Left lobe of liver (tissue), 2 donors: Measurements from ENCODE around the gene CAV1. TPM values are rescaled to one million over a fixed set of nuclear protein-coding genes. Genes with fewer than 3 reads are reported as not detected.
"Not testable (repeated sequence)": the region's sequence is repeated elsewhere in the genome, so short reads cannot be mapped to it uniquely, and the experiment has no call there.

ENCODE experiments used
- ATAC-seq: fragments of 200-7000 bp; cut with Tn5 transposase; one replicate; pipeline ENCODE4 v1.9.1; 2020; ENCODE audit warnings: mild to moderate bottlenecking, moderate library complexity
- DNase-seq: peaks from one replicate; pipeline ENCODE4 v3.0.0-alpha.2; 2020; ENCODE audit warnings: low spot score
- total RNA-seq: library from RNA; stranded (reverse); gene quantifications from one replicate; pipeline ENCODE4 v1.2.1, GENCODE V29; 2021
- donor health status: DM: no; HTN: no; CAD: no; lungs with moderate emphysema.
- donor health status: DM: no; HTN: yes; CAD: no.

CAV1 gene
- total RNA-seq, 1 donor from 2014 or later = 9.3 TPM

DNA sequence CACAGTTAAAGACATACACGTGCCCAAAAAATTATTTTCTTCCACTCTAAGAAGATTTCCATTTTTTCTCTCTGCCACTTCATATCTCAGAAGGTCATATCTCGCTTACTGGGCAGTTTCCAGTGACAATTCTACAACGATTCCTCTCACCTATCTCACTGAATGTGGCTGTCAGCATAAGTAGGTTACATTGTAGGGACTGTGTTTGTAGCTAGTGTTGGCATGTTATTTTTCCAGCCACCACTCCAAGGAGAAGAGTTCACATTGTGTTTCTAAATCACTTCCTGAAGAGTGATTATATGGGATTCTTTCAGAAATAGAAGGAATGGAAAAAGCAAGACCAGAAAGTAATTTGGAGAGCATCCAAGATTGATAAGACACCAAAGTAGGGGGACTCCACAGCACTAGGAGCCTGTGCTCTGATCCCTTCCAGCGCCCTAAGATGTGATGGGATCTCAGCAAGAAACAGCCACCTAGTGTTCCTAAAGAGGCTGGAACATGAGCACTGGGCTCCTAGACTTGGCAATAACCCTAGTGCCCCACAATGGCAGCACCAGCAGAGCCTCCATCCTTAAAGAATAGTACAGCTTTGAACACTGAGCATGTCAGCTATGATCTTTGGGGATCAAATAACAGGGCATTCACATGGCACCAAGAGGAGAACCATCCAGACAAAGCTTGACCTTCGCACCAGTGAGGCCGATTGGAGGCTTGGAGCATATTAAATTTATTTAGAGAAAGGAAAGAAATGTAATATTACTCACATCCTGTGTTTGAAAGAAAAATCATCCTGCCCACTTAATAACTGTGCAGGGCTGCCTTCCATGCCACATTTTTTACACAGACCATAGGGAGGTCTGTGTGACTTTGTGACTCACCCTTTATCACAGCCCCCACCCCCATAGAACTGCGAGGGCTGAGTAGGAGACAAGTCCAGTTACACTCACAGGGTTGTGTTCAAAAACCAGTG is 51.8 kb downstream of the CAV1 start:
- DNase-seq (no peak), ATAC-seq (no peak)

DNA sequence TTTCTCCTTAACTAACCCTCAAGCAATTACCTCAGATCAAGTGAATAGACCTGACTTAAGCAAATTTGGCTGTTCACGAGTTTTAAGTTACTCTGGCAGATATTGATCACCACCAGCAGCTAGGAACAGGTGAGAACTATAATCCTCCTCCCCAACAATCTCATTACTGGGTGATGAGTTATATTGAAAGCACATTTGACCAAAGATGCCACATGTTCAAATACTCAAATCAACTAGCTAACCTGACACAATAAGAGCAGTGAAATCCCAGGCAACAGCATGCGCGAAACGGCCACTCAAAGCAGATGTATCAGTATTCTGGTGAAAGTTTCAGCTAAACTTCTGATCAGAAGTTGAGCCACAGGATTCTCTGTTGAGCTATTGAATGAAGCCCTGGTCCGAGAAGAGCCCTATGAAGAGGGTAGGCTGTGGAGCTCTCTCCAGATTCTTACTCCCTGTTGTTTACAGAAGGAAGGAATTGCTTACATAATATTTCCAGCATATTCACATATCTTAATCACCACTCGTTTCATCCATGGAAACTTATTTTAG is 52.6 kb downstream of the CAV1 start:
- ATAC-seq (no peak), DNase-seq (no peak)

DNA sequence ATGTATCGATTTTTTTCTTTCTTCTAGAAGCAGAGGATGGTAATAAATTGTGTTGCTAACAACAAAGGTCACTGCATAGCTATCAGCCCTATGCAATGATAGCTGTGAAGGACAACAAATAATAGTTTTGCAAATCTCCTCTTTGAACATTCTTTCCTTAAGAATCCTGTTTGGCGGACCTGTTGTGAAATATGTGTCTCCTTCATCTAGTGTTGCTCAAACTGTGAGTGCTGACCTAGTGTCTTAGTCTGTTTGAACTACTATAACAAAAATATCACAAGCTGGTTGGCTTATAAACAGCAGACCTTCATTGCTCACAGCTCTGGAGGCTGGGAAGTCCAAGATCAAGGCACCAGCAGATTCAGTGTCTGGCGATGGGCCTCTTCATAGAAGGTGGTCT is 53.7 kb downstream of the CAV1 start:
- no peak for ATAC-seq
- DNase-seq = no peak

DNA sequence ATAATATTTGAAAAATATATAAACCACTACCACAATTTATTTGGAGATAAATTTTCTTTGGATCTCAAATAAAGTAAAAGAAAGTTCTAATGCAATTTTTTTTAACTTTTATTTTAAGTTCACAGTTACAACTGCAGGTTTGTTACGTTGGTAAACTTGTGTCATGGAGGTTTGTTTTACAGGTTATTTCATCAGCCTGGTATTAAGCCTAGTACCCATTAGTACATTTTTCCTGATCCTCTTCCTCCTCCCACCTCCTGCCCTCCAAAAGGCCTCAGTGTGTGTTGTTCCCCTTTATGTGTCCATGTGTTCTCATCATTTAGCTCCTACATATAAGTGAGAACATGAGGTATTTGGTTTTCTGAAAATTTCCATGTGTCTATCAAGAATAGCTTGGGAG is 54.5 kb downstream of the CAV1 start:
- ATAC-seq = no peak
- DNase-seq = no peak

DNA sequence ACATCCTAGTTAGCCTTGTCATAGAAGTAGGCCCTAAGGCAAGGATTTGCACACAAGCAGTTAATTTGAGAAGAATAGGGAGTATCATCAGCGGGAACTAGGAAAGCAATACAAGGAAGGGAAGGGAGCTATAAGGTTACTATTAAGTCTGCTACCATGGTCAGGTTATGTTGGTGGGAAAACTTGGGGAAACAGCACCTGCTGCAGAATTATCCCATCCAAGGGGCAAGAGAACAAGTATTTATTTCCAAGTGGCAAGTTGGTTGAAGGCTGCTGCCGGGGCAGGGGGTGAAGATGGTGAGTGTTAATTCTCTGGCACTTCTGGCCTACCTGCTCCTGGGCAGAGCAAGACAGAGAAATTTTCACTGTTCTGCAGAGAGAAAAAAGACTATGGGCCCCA is 55.0 kb downstream of the CAV1 start:
- ATAC-seq (no peak), DNase-seq (no peak)

DNA sequence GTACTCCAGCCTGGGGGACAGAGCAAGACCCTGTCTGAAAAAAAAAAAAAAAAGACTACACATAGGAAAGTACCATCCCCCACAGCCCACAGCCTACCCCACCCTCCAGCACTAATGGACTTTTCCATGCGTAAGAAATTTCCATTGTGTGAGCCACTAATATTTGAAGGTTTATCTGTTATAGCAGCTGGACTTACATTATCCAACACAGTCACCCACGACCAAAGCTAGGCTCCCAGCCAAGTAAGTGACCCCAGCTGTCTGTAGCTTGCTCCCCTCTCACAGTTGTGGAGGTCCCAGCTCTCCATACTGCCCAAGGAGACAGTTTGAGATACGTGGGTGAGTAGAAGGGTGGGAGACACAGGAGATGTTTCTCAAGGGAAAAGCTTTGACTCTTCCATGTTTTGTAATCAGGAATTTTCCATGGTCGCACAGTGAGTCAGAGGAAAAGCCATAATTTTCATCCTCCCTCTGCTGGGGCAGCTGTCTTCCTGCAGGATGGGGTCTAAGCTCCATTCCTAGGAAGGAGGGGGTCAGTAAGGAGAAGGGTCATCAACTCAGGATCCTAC is 57.4 kb downstream of the CAV1 start:
- no peak for DNase-seq
- ATAC-seq = no peak

DNA sequence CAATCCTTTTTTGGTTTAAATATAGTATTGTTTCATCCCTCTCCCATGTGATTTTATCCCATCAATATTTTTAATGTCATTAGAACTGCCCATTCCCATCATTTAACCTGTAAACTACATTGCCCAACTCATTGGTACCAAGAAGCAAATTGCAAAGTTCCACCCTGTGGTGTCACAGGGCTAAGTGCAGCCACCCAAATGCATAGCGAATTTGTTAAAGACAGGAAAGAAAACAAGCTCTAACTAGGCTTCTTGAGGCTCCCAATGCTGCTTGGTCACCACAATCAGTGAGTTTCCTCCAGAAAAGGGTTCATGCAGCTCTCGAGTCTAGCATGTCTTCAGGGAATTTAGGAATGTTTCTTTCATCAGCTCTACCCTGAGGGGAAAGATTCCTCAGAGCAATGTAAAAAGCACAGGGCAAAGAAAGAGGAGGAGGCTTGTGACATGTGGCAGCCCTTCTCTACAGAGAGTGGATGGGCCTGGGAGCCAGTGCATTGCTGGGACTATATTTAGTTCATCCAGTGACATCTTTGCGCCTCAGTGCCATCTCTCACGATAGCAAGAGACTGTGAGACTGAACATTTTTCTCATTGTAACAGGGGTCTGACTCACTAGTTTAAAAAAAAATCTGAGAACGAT is 58.1 kb downstream of the CAV1 start:
- ATAC-seq = no peak
- no peak for DNase-seq

DNA sequence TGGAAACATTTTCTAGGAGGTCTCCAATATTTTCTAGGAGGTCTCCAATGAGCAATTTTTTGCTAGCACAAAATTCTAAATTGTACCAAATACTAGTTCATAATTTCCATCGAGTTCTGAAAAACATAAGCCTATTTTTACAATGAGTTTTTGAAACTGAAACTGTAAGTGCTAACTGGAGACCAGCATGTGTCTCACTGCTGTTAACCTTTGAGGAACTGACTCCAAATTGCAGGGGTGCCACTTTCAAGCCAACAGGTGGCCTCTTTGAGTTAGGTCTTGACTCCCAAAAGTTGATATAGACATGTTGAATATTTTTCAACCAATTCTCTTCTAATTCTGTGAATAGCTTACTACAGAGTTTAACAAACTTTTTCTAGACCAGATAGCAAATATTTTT is 58.8 kb downstream of the CAV1 start:
- no peak for ATAC-seq

DNA sequence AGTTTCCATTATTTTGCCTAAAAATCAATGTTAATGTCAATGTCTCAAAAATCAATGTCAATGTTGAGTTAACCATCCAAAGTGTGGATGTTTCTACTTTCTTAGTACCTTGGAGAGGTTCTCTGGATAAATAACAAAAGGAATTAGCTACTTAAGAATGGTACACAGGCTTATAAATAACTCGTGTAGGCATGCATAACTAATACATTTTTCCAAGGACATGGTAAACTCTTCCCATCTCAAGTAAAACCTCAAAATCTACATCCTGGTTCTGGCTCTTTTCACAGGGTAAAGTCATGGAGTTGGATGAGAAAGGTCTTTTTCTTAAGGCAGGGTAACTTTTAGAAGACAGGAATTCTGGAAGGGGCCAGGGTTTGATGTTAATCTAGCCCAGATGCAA is 59.9 kb downstream of the CAV1 start:
- DNase-seq (no peak), ATAC-seq (no peak)

More for the DNA sequence above, 58.8 kb downstream of the CAV1 start:
- no peak for DNase-seq

DNA sequence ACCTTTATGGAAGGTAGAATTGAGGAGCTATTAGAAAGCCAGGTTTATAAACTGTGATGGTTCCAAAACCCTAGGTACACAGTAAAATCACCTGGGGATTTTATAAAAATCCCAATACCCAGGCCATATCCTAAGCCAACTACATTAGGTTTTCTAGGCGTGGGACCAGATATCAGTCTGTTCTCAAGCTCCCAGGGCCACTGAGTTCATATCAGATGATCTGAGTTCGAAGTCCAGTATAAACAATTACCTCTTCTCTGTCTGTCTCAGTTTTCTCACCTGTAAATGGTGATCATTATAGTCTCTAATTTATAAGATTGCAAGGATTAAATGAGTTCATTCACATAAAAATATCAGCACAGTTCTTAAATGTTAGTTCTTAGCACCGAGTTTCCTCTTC is 60.6 kb downstream of the CAV1 start:
- no peak for DNase-seq
- no peak for ATAC-seq

DNA sequence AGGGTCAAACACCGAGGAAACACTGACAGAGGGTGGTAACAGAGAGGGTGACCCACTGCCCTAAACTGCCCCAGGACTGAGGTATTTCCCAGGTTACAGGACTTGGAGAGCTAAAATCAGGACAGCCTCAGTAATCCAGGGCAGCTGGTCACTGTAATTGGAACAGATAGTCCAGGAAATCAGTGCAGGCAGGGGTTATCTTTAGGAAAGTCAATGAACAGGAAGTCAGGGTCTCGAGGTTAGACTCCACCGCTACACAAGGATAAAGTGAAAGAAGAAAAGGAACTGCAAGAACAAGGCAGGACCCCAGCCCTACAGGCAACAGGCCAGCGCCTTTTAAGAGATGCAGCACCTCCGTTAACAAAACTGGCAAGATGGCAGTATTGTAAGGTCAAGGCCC is 61.1 kb downstream of the CAV1 start:
- no peak for DNase-seq
- no peak for ATAC-seq

DNA sequence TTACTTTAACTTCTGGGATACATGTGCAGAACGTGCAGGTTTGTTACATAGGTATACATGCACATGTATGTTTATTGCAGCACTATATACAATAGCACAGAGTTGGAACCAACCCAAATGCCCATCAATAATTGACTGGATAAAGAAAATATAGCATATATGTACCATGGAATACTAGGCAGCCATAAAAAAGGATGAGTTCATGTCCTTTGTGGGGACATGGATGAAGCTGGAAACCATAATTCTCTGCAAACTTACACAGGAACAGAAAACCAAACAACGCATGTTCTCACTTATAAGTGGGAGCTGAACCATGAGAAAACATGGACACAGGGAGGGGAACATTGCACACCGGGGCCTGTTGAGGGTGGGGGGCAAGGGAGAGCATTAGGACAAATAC is 62.4 kb downstream of the CAV1 start:
- ATAC-seq, DNase-seq: not testable (repeated sequence)

DNA sequence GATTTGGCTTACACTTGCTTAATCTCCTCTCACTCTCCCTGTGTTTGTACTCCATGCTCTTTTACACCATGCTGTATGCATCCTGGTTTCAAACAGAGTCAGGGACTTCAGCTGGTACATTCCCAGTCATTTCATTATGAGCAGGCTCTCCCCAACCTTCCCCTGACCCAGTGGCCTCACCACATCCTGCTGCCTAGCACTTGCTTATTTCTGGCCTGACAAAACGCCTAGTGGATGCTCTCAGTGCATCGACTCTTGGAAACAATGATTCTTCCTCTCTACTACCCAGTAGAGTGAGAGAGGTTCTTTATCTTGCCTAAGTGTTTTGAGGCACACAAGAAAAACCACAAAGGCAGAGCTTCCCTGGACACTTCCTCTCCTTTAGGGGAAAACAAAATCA is 63.4 kb downstream of the CAV1 start:
- DNase-seq = no peak
- ATAC-seq = peak; percentile 9

DNA sequence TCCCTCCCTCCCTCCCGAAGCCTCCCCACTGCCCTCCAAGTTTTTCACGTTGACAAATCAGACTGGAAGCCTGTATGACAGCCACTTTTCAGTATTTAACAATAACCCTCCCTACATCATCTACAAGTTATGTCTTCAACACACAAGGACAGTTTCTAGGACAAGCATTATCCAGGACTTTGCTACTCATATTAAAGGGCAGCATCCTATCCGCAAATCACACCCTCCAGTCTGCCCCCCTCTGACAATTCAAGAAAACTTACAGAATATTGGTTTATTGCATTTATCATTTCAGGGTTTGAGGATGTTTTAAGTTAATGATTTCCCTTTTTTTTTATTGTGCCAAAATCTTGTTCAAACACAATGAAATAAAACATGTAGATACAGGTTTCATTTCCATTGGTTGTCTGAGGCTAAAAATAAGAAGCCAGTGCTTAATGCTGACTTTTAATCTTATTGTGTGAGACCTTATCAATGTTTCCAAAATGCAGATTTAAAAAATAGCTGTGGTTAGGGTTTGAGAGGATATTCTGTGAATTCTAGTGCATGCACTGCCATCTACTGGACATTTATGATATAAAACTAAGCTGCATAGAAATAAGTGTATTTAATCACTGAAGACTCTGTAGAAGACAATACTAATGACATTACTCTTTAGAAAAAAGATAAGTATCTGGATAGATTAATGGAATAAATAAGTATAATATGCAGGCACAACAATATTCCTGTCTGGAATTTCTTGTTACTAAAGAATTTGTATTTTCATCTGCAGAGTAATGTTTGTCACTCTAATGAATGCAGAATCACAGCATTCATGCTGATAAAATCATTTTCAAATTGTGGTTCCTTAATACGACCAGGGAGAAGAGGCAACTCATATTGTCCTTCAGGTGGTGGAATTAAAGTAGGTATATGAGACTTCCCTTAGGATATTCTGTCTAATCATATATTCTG is 64.1 kb downstream of the CAV1 start:
- DNase-seq (no peak), ATAC-seq (peak; percentile 70)

DNA sequence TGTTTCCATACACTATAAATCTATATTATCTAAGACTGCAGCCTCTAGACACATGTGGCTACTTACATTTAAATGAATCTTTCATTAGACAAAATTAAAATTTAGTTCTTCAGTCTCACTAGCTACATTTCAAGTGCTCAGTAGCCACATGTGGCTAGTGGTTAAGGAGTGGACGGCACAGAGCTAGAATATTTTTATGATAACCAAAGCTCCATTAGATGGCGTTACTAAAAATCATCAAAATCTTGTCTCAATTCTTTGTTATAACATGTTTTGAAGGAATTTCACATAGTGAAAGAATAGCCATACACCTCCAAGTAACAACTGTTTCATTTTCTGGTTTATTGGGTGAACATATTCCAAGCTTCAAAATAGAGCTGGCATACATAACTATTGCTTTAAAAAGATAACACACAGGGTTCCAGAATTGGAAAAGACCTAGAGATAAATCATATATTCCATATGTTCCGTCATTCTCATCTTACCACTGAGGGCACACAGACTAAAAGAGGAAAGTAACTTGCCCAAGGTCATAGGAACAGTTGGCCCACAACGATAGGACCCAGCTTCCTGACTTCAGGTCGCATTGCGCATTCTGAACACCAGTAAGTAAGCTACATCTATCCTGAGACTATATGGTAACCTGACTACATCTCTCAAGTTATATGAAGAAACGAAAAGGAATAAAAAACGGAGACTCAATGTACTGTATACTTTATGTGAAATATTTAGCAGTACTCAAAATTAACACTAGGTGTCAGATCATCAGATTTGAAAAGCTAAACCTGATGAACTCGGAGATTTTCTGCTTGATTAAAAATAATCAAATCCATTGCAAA is 66.6 kb downstream of the CAV1 start:
- DNase-seq = no peak
- peak; percentile 63 for ATAC-seq

DNA sequence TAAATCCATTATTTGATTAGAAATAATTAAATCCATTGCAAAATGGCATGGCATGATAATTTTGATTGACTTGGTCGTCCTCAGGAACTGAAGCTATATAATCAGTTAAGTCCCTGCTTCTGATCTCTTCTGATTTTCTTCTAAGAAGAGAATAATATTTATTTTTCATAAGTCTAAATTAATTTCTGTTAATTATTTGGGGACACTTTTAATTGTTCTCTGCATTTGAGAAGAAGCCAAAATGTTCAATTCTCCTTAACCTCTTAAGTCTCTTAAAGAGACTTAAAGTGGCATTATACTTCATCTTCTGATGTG is 67.2 kb downstream of the CAV1 start:
- ATAC-seq = no peak
- DNase-seq = no peak

DNA sequence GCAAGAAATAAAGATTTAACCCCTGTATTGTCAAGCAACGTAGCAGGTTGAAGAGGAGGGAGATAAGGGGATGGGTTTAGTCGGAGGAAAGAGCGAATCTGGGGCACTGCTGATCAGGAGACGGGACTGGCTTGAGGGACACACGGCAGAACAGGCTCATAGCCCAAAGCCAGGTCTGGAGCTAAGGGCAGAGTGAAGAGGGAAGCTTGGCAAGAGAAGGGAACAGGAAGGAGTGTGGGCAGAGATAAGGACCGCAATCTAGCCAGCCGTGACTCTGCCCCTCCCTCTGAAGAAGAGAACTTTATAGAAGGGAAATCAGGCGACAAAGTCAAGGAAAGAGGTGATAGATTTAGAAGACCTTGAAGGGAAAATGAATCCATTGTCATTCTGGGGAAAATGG is 67.6 kb downstream of the CAV1 start:
- DNase-seq (peak; percentile 53), ATAC-seq (peak; percentile 89)

DNA sequence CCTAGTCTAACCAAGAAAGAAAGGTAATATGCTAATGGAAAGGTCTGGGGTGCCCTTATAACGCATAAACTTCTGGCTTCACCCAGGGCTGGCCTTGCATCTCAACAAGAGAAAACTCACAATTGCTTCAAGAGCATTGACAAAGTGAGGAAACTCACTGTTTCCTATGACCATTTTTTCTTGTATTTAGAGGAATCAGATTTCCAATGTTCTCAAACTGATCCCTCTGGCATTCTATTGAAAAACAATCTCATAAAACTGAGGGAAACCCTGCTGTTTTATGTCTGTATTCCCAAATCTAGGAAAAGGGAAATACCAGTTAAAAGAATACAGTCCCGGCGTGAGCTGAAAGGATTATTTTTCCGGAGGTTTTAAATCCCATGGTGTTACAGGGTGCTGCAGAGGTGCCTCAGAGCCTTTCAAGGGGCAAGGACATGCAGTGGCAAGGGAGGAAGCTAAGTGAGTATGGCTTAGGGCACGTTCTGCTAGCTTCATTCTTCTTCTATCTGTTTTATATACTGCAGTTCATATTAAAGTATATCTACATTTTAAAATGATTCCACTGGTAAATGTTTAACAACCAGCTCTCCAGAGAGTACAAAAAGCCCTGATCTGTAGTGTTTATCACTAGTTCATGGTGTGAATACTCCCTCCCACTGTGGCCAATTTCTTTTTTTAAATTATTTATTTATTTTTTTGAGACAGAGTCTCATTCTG is 68.7 kb downstream of the CAV1 start:
- DNase-seq = no peak
- no peak for ATAC-seq

DNA sequence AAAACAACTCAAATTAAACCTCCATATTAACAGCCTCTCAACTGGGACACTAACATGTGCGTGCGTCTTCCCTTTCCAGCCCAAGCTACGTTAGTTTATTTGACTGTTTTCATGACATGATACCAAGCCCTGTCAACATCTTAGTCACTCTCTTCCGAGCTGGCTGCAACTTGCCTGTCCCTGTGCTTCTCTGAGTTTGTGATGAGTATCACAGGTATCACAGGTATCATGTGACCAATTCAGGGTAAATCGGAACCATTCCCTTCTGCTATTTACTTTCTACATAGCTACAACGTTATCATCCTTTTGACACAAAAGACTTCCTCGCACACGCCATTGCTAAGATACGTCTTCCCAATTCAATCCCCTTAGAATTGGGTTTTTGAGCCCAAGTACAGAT is 70.2 kb downstream of the CAV1 start:
- DNase-seq (no peak), ATAC-seq (no peak)
